Measurements from ENCODE around the gene KCNMA1.
"Not testable (repeated sequence)": the region's sequence is repeated elsewhere in the genome, so short reads cannot be mapped to it uniquely, and the experiment has no call there.

The KCNMA1 gene

GRCh38 chr10:77661674-77662073, 24.1 kb upstream of the KCNMA1 start:
- no peak for DNase-seq

DNA sequence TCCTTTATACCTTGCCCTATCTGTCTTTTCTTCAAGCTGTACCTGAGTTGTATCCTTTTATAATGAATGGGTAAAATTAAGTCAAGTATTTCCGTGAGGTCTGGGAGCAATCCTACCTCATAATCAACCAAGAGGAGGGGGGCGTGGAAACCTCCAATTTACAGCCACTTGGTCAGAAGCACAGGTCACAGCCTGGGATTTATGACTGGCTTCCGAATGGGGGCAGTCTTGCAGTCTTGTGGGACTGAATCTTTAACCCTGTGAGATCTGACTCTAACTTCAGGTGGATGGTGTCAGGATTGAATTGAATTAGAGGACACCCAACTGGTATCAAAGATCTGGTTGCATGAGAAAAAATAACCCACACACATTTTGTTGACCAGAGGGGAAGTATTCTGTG, 23.5 kb upstream of the KCNMA1 start:
- no peak for DNase-seq

- not testable (repeated sequence) for DNase-seq
These were observed 21.6 kb upstream of the KCNMA1 start for GRCh38 chr10:77659046-77659670.

- DNase-seq, result no peak
These were observed 15.6 kb upstream of the KCNMA1 start for GRCh38 chr10:77653210-77653609.

DNA sequence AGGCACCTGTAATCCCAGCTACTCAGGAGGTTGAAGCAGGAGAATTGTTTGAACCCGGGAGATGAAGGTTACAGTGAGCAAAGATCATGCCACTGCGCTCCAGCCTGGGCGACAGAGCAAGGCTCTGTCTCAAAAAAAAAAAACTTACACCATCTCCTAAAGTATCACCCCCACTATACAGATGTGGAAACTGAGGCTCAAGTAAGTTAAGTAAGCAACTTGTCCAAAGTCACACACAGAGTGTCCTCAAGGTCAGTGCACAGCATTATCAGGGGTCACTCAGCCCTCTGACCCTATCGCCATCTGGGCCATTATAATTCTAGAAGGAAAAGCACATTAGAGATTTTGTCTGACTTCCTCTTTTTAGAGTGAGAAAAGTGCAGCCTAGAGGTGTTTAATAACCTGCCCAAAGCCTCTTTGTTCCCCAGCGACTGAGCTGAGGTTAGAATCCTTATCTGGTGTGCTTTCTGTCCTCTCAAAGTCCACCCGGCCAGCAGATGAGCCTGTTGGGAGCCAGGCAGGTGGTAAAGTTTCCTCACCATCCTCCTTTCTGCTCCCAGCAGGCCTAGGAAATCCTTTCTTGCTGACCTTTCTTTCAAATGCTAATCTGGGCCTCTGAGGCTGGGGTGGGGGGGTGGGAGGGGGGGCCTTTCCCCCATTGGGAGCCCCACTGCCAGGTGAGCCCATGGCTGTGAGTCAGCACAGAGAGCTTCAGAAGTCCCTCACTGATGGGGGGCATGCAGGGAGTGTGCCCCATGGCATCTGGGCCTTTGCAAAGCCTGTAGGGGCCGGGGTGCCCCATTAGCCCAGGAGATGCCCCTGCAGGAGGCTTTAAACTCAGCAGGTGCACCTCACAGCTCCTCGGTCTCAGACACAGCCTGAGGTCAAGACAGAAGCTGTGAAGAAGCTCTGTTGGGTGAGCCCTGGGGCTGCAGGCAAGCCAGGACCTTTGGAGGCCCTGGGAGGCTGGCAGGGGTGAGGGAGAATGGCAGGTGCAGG, 12.0 kb upstream of the KCNMA1 start:
- no peak for DNase-seq

DNA sequence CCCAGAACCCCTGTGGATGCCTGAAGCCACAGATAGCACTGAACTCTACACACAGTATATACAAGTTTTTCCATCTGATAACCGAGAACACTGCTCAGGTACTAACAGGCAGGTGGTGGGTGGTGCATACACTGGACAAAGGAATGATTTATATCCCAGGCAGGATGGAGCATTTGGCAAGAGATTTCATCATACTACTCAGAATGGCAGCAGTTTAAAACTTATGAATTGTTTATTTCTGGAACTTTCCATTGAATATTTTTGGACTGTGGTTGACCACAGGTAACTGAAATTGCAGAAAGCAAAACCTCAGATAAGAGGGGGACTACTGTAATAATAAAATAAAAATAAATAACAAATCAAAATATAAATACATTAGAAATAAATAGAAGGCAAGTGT, 10.9 kb upstream of the KCNMA1 start:
- DNase-seq, result no peak

GRCh38 chr10:77647543-77648293, 10.1 kb upstream of the KCNMA1 start:
- DNase-seq, result no peak

DNA sequence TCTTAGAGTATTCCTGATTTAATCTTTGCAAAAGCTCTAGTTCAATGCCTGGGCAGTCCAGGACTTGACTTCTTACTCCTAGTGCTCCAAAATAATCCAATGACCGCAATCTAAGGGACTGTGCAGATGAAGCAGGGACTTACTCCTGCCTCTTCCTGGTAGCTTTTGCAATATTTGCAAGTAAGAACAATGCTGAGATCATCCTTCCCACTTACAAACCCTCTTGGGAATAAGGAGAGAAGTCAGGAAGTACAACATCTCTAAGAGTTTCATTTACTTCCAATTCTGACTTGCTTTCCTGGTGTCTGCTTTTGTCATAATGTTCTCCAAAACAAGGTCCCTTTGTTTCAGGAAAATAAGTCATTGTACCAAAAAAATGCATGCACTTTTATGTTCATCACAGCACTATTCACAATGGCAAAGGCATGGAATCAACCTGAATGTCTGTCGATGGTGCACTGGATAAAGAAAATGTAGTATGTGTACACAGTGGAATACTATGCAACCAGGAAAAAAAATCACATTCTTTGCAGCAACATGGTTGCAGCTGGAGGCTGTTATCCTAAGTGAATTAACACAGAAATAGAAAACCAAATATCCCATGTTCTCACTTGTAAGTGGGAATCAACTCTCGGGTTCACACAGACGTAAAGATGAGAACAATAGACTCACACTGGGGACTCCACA, 7.1 kb upstream of the KCNMA1 start:
- no peak for DNase-seq

- no peak for DNase-seq
These were observed 6.3 kb upstream of the KCNMA1 start for GRCh38 chr10:77643795-77644468.

DNA sequence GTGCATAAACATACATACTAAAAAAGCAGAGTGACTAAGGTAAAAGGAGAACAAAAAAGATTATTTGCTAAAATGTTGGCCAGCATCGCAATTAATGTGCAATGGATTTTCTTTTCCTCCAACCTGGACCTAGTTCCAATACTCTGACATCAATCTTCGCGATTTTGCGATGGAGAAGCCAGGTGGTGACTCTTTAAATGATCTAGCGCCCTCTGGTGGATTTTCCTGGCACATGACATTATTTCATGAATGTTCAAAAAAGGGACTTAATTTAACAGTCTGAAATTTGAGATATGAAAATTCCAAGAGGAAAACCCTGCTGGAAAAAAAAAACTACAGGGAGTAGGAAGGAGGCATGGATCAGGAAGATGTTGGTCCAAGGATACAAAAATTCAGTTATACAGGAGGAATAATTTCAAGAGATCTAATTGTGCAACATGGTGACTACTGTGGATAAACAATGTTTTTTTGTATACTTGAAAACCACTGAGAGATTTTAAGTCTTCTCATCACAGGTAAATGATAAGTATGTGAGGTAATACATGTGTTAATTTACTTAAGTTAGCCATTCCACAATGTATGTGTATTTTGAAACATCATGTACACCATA, 4.3 kb upstream of the KCNMA1 start:
- peak in 2 of 4 experiments; percentile 6 to 7 for DNase-seq

DNA sequence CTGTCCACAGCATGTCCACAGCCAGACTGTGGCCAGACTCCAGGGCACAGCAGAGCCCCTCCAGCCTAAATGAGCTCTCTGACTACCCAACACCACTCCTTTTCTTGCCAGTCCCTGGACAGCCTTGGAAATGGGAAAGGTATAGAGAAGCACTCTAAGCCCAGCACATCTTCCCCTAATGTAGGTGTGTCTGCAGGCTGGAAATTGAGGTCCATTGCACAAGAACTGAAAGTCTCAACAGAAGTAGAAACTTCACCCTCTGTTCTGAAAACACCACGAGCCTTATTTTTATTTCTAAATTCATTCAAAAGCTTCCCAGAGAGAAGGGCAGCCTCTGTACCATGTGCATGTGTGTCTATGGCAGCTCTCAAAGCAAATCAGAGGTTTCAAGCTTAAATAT, 3.7 kb upstream of the KCNMA1 start:
- DNase-seq, result no peak

DNA sequence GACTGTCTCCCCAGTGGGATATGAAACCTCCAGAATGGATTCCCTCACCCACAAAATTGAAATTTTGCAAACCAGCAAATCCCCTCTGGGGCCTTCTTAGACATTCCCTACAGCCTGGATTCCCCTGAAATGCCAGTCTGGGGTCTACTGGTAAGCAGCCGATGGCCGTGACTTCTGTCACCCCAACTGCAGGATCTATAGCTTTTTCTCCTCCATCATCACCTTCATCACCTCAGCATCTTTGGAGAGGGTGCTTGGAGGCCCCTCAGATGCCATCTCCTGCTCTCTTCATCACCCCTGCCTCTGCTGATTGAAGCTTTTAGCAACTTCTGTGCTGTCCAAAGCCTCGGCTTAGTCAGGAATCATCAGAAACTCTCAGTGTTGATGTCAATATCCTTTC, 2.6 kb upstream of the KCNMA1 start:
- DNase-seq, result no peak

- DNase-seq, result no peak
These were observed 2.1 kb upstream of the KCNMA1 start for GRCh38 chr10:77639756-77640155.

- DNase-seq, result no peak
These were observed 903 bp upstream of the KCNMA1 start for GRCh38 chr10:77638321-77639101.

- no peak for DNase-seq
These were observed 559 bp downstream of the KCNMA1 start for GRCh38 chr10:77636967-77637531.

DNA sequence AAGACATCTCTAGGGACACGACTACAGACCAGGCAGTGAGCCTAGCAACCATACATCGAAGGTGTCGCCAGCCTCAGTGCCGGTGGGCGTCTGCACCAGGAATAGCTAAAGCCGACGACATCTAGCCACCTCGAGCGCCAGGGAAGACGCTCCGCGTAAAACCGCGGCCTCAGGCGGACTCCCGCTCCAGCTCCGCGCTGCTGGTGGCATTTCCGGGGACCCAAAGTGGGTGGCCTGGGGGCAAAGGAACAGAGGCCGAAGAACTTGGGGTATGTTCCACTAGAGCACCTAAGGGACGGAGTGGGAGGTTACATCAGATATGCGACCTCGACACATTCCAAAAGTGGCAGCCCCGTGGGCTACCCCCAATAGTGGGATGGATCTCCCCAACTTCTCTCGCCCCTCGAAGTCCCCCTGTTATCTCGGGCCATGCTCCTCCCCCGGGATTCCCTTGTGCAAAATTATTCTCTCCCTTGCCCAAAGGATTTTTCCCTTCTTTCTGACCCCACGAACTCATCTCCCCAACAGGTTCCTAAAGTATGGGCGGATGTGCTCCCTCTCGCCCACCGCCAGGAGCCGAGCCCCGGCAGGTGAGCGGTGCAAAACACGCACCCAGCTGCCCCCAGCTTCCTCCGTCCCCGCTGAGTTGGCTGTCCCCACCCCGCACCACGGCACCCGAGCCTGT, 1.2 kb downstream of the KCNMA1 start:
- DNase-seq, result no peak

- no peak for DNase-seq
These were observed 2.0 kb downstream of the KCNMA1 start for GRCh38 chr10:77635402-77636227.

- DNase-seq, result no peak
These were observed 2.7 kb downstream of the KCNMA1 start for GRCh38 chr10:77634939-77635338.

GRCh38 chr10:77633376-77633775, 4.2 kb downstream of the KCNMA1 start:
- DNase-seq, result no peak
